IMR-90 (cell line): Measurements from ENCODE around the gene TP53BP2. TPM values are rescaled to one million over a fixed set of nuclear protein-coding genes. Genes with fewer than 3 reads are reported as not detected.

ENCODE experiments used
- ATAC-seq: fragments of 200-7000 bp; cut with Tn5 transposase; 2 replicates; pipeline ENCODE4 v1.9.1; 2020; ENCODE audit warnings: low read depth, mild to moderate bottlenecking, moderate library complexity
- BruUV-seq: library from RNA; stranded (reverse); fragments of 400-500 nt; replicated peaks from 2 replicates; lab custom pipeline; 2021; lab: Mats Ljungman, UMichigan
- CTCF ChIA-PET: fragments of 300-600 bp; formaldehyde crosslinking; extraction: SDS; loops from one replicate; lab custom pipeline; 2021; ENCODE audit warnings: antibody characterized with exemption; lab: Yijun Ruan, JAX
- POLR2A ChIA-PET: fragments of 300-600 bp; sonication (Branson Sonifier 250); formaldehyde crosslinking; loops from one replicate; lab custom pipeline; 2022; ENCODE audit warnings: antibody characterized with exemption; ENCODE audit not compliant: unreplicated experiment; lab: Charles Lee
- DNase-seq: peaks from one replicate; pipeline ENCODE4 v3.0.0; 2013
- H2AFZ ChIP-seq: replicated peaks from 2 replicates; pipeline ENCODE3; 2013; ENCODE audit warnings: low read length, mild to moderate bottlenecking; ENCODE audit not compliant: poor library complexity
- H2AK5ac ChIP-seq: 2 replicates; pipeline ENCODE4 v1.6.1; 2013; ENCODE audit warnings: low read depth, low read length, inconsistent platforms
- H2AK9ac ChIP-seq: replicated peaks from 2 replicates; pipeline ENCODE3; 2013; ENCODE audit warnings: mild to moderate bottlenecking, low read depth, low read length, moderate library complexity; ENCODE audit not compliant: poor library complexity
- H2BK120ac ChIP-seq: 2 replicates; pipeline ENCODE4 v1.6.1; 2013; ENCODE audit warnings: low read depth, low read length, inconsistent platforms
- H2BK15ac ChIP-seq: 3 replicates; pipeline ENCODE4 v1.6.1; 2013; ENCODE audit warnings: low read depth, low read length, inconsistent platforms
- H2BK20ac ChIP-seq: 2 replicates; pipeline ENCODE4 v1.6.1; 2013; ENCODE audit warnings: low read depth, mild to moderate bottlenecking, inconsistent platforms, low read length, moderate library complexity
- H2BK5ac ChIP-seq: 2 replicates; pipeline ENCODE4 v1.6.1; 2013; ENCODE audit warnings: mild to moderate bottlenecking, low read depth, low read length, inconsistent platforms; ENCODE audit not compliant: poor library complexity, severe bottlenecking
- H3K14ac ChIP-seq: replicated peaks from 2 replicates; pipeline ENCODE4 v1.6.1; 2013; ENCODE audit warnings: low read depth, low read length, inconsistent platforms
- H3K18ac ChIP-seq: 2 replicates; pipeline ENCODE4 v1.6.1; 2013; ENCODE audit warnings: low read depth, low read length, control low read depth
- H3K23ac ChIP-seq: 2 replicates; pipeline ENCODE4 v1.6.1; 2013; ENCODE audit warnings: low read depth, low read length, inconsistent platforms
- H3K27ac ChIP-seq: 2 replicates; pipeline ENCODE4 v1.5.1; 2013; ENCODE audit warnings: mild to moderate bottlenecking, control low read depth, low read length; ENCODE audit not compliant: insufficient read depth
- H3K27me3 ChIP-seq: 2 replicates; pipeline ENCODE4 v1.6.1; 2013; ENCODE audit warnings: low read length; ENCODE audit not compliant: control insufficient read depth, insufficient read depth
- H3K36me3 ChIP-seq: 2 replicates; pipeline ENCODE4 v1.6.1; 2013; ENCODE audit warnings: low read length, mixed read lengths; ENCODE audit not compliant: control insufficient read depth, insufficient read depth
- H3K4ac ChIP-seq: 2 replicates; pipeline ENCODE4 v1.6.1; 2013; ENCODE audit warnings: low read depth, low read length, inconsistent platforms
- H3K4me1 ChIP-seq: 2 replicates; pipeline ENCODE4 v1.6.1; 2013; ENCODE audit warnings: low read length, mixed read lengths; ENCODE audit not compliant: control insufficient read depth, insufficient read depth
- H3K4me2 ChIP-seq: 2 replicates; pipeline ENCODE4 v1.6.1; 2013; ENCODE audit warnings: low read depth, mild to moderate bottlenecking, control low read depth, low read length, moderate library complexity
- H3K4me3 ChIP-seq: 2 replicates; pipeline ENCODE4 v1.5.1; 2013; ENCODE audit warnings: low read depth, mild to moderate bottlenecking, control low read depth, low read length, moderate library complexity; ENCODE audit not compliant: insufficient read depth
- H3K56ac ChIP-seq: 2 replicates; pipeline ENCODE4 v1.6.1; 2013; ENCODE audit warnings: low read length, inconsistent platforms; ENCODE audit not compliant: insufficient read depth; ENCODE audit errors: extremely low read depth
- H3K79me1 ChIP-seq, 2 experiments: 2 replicates each; pipeline ENCODE4 v1.6.1; 2013; ENCODE audit warnings: low read length in 2 of 2, inconsistent platforms in 1 of 2, low read depth in 1 of 2
- H3K9ac ChIP-seq: 2 replicates; pipeline ENCODE4 v1.6.1; 2013; ENCODE audit warnings: low read depth, low read length, control low read depth
- H3K9me1 ChIP-seq: 2 replicates; pipeline ENCODE4 v1.6.1; 2013; ENCODE audit warnings: low read length, inconsistent platforms; ENCODE audit not compliant: insufficient read depth
- H3K9me3 ChIP-seq: 2 replicates; pipeline ENCODE4 v1.6.1; 2013; ENCODE audit warnings: low read length; ENCODE audit not compliant: control insufficient read depth, insufficient read depth
- H4K20me1 ChIP-seq: 2 replicates; pipeline ENCODE4 v1.6.1; 2013; ENCODE audit warnings: low read length, inconsistent platforms; ENCODE audit not compliant: insufficient read depth
- H4K5ac ChIP-seq: 2 replicates; pipeline ENCODE4 v1.6.1; 2013; ENCODE audit warnings: mild to moderate bottlenecking, low read depth, low read length, control low read depth
- H4K8ac ChIP-seq, 2 experiments: 2 replicates each; pipeline ENCODE4 v1.6.1; 2013; ENCODE audit warnings: low read depth in 2 of 2, low read length in 2 of 2, control low read depth in 1 of 2, inconsistent platforms in 1 of 2
- H4K91ac ChIP-seq: 2 replicates; pipeline ENCODE4 v1.6.1; 2013; ENCODE audit warnings: low read depth, low read length, inconsistent platforms; ENCODE audit not compliant: insufficient read depth
- MAFK ChIP-seq: IDR thresholded peaks from 2 replicates; pipeline ENCODE4 v1.6.1; 2012; ENCODE audit warnings: low read depth, low read length, improper control_type of control experiment
- RCOR1 ChIP-seq: IDR thresholded peaks from 2 replicates; pipeline ENCODE4 v1.6.1; 2012; ENCODE audit warnings: mild to moderate bottlenecking, low read length, improper control_type of control experiment; ENCODE audit not compliant: insufficient replicate concordance
- WGBS, 2 experiments: methylation state at CpG; one replicate each; pipeline versions ENCODE4 v1.1.5 to v1.1.7; 2013; ENCODE audit warnings: missing lambda C conversion rate in 2 of 2; ENCODE audit not compliant: insufficient read length in 1 of 2; ENCODE audit errors: extremely low coverage in 2 of 2; 5-methylcytosine and 5-hydroxymethylcytosine counted together
- dilution Hi-C: fragments of 300-500 bp; cut with HindIII; formaldehyde crosslinking; loops from one replicate; pipeline ENCODE4 v1.14.3; 2018; ENCODE audit warnings: low sequenced_read_pairs; ENCODE audit not compliant: unreplicated experiment
- in situ Hi-C: fragments of 300-500 bp; cut with MboI; formaldehyde crosslinking; loops from 3 replicates; pipeline ENCODE4 v1.14.3; 2019; ENCODE audit warnings: low sequenced_read_pairs, inconsistent platforms, mixed read lengths
- intact Hi-C: fragments of 100-400 bp; cut with micrococcal nuclease; formaldehyde crosslinking; loops from 2 replicates; pipeline ENCODE4 v1.10.0; 2022
- polyA plus RNA-seq, 3 experiments: library from polyadenylated mRNA; depleted of rRNA; stranded (reverse); fragments of >200 nt; gene quantifications; 2 replicates each; pipeline ENCODE4 v1.2.3, GENCODE V29; 2012; ENCODE audit warnings: low replicate concordance in 1 of 3
- total RNA-seq: library from RNA; depleted of rRNA; stranded (reverse); fragments of >200 nt; gene quantifications from 2 replicates; pipeline ENCODE4 v1.2.3, GENCODE V29; 2012

The TP53BP2 gene
- total and polyA plus RNA-seq, 2 of the 4 experiments (the other 2 are of a cell fraction) = 19.9 to 35.0 TPM

- no peak overlapping the region for H2BK15ac ChIP-seq
- H3K27ac ChIP-seq = no peak overlapping the region
- no peak overlapping the region for H2BK120ac ChIP-seq
- H3K36me3 ChIP-seq = peaks cover 26% of the 10 kb centered on the region
- no peak overlapping the region for H3K14ac ChIP-seq
- intact Hi-C loops (no loop called here), dilution Hi-C loops (no loop called here), in situ Hi-C loops (no loop called here)
- no peak overlapping the region for H3K56ac ChIP-seq
- H4K5ac ChIP-seq = no peak overlapping the region
- ChIA-PET CTCF (interaction anchor here (0.9 kb wide), 1 partner anchor 1100 kb away, joined by 3 read pairs; no protein-coding TSS in a partner anchor), POLR2A (no interaction called here)
- no peak overlapping the region for H4K91ac ChIP-seq
- H2AK9ac ChIP-seq = no peak overlapping the region
- ATAC-seq = no peak
- H3K79me1 ChIP-seq = peaks cover 3 to 36% of the 10 kb centered on the region in 2 experiments
- no peak overlapping the region for H3K23ac ChIP-seq
- no peak overlapping the region for H3K9ac ChIP-seq
- WGBS, 2 experiments = no CpG with 5 or more reads among the region's 4 CpGs
- H3K9me3 ChIP-seq = no peaks in the 10 kb centered on the region
- H3K4me1 ChIP-seq = peaks cover 2% of the 10 kb centered on the region; the same call in 1 of the 2 replicates
- H2BK5ac ChIP-seq = no peak overlapping the region
- no TSS peak for BruUV-seq
- H2BK20ac ChIP-seq = no peak overlapping the region
- H3K4me2 ChIP-seq = no peak overlapping the region
- no peak overlapping the region for H3K18ac ChIP-seq
- no peak overlapping the region for H2AFZ ChIP-seq
- H4K8ac ChIP-seq = no peak overlapping the region
- TF ChIP-seq MAFK (no peak), RCOR1 (no peak)
- no peak for DNase-seq
- H3K4ac ChIP-seq = no peak overlapping the region
- H3K9me1 ChIP-seq = peaks cover 3% of the 10 kb centered on the region; the same call in 1 of the 2 replicates
- no peak overlapping the region; the same call in 1 of the 2 replicates for H2AK5ac ChIP-seq
- peaks cover 7% of the 10 kb centered on the region for H4K20me1 ChIP-seq
- H3K4me3 ChIP-seq = no peak overlapping the region
- no peaks in the 10 kb centered on the region for H3K27me3 ChIP-seq
Observed at GRCh38 chr1:223788746-223789415, 56.9 kb downstream of the TP53BP2 start.
